Neutrophil (primary cell): ENCODE data around the gene PUM1.

Source experiments
- H3K27ac ChIP-seq: fragments of 200-600 bp; sonication (generic); 2 replicates; pipeline ENCODE4 v1.5.1; 2016; ENCODE audit warnings: mild to moderate bottlenecking, moderate library complexity
- H3K27me3 ChIP-seq: fragments of 200-600 bp; sonication (generic); 2 replicates; pipeline ENCODE4 v1.6.0; 2016; ENCODE audit warnings: mild to moderate bottlenecking
- H3K36me3 ChIP-seq: fragments of 200-600 bp; sonication (generic); 2 replicates; pipeline ENCODE4 v1.5.1; 2017
- H3K4me1 ChIP-seq, 2 experiments: fragments of 200-600 bp in 1 of 2; sonication (generic) in 1 of 2; 1 replicate in 1 of 2; 2 replicates in 1 of 2; pipeline versions ENCODE4 v1.5.1 to v1.6.1; 2013 to 2016; ENCODE audit warnings: low read depth in 1 of 2, low read length in 1 of 2, mild to moderate bottlenecking in 1 of 2, moderate library complexity in 1 of 2; ENCODE audit not compliant: control insufficient read depth in 1 of 2, insufficient read depth in 1 of 2
- H3K4me3 ChIP-seq, 2 experiments: fragments of 200-600 bp in 1 of 2; sonication (generic) in 1 of 2; 1 replicate in 1 of 2; 2 replicates in 1 of 2; pipeline ENCODE4 v1.5.1; 2013 to 2016; ENCODE audit warnings: low read depth in 1 of 2, low read length in 1 of 2, mild to moderate bottlenecking in 1 of 2, moderate library complexity in 1 of 2
- H3K9me3 ChIP-seq: fragments of 200-600 bp; sonication (generic); 2 replicates; pipeline ENCODE4 v1.5.1; 2016
- CTCF ChIP-seq: fragments of 200-600 bp; sonication (generic); IDR thresholded peaks from 2 replicates; pipeline ENCODE4 v1.5.1; 2016; ENCODE audit warnings: antibody characterized with exemption

PUM1 gene

GRCh38 chr1:30906631-30907441 lies 158.7 kb downstream of the PUM1 start:
- H3K27ac ChIP-seq = no peak overlapping the region
- H3K27me3 ChIP-seq = peaks cover 93% of the 10 kb centered on the region
- no peaks in the 10 kb centered on the region for H3K36me3 ChIP-seq
- TF ChIP-seq CTCF = no peak
- H3K9me3 ChIP-seq = no peaks in the 10 kb centered on the region
- H3K4me3 ChIP-seq = no peak overlapping the region
- peaks cover 8 to 10% of the 10 kb centered on the region in 2 experiments for H3K4me1 ChIP-seq

GRCh38 chr1:30905916-30906620 lies 159.4 kb downstream of the PUM1 start:
- H3K9me3 ChIP-seq = no peaks in the 10 kb centered on the region
- peaks cover 97% of the 10 kb centered on the region for H3K27me3 ChIP-seq
- no peak overlapping the region for H3K27ac ChIP-seq
- H3K4me1 ChIP-seq = peaks cover 2 to 4% of the 10 kb centered on the region in 2 experiments
- no peak for TF ChIP-seq CTCF
- H3K4me3 ChIP-seq = no peak overlapping the region
- no peaks in the 10 kb centered on the region for H3K36me3 ChIP-seq

- peaks cover 0 to 4% of the 10 kb centered on the region in 2 experiments for H3K4me1 ChIP-seq
- no peaks in the 10 kb centered on the region for H3K9me3 ChIP-seq
- H3K4me3 ChIP-seq = no peak overlapping the region
- no peaks in the 10 kb centered on the region for H3K36me3 ChIP-seq
- no peak for TF ChIP-seq CTCF
- no peak overlapping the region for H3K27ac ChIP-seq
- peaks cover 97% of the 10 kb centered on the region for H3K27me3 ChIP-seq
These were observed 160.1 kb downstream of the PUM1 start for GRCh38 chr1:30905403-30905802.

- no peaks in the 10 kb centered on the region for H3K36me3 ChIP-seq
- H3K9me3 ChIP-seq = no peaks in the 10 kb centered on the region
- H3K4me1 ChIP-seq = peaks cover 0 to 4% of the 10 kb centered on the region in 2 experiments
- TF ChIP-seq CTCF = no peak
- peaks cover 97% of the 10 kb centered on the region for H3K27me3 ChIP-seq
- no peak overlapping the region for H3K27ac ChIP-seq
- H3K4me3 ChIP-seq = no peak overlapping the region
These were observed 160.6 kb downstream of the PUM1 start for GRCh38 chr1:30904962-30905335.

- H3K4me3 ChIP-seq = no peak overlapping the region
- no peak for TF ChIP-seq CTCF
- peaks cover 0 to 4% of the 10 kb centered on the region in 2 experiments for H3K4me1 ChIP-seq
- peaks cover 97% of the 10 kb centered on the region for H3K27me3 ChIP-seq
- H3K36me3 ChIP-seq = no peaks in the 10 kb centered on the region
- no peak overlapping the region for H3K27ac ChIP-seq
- no peaks in the 10 kb centered on the region for H3K9me3 ChIP-seq
These were observed 161.1 kb downstream of the PUM1 start for GRCh38 chr1:30904191-30904961.
